ENCODE data around the gene CADPS. TPM values are rescaled to one million over a fixed set of nuclear protein-coding genes. Genes with fewer than 3 reads are reported as not detected.
A peak's percentile ranks its signal among the peaks of the same experiment; 100 is the strongest.

CADPS gene
- total and polyA plus RNA-seq, 2 experiments from 2014 or later = 2.8 to 8.1 TPM

DNA sequence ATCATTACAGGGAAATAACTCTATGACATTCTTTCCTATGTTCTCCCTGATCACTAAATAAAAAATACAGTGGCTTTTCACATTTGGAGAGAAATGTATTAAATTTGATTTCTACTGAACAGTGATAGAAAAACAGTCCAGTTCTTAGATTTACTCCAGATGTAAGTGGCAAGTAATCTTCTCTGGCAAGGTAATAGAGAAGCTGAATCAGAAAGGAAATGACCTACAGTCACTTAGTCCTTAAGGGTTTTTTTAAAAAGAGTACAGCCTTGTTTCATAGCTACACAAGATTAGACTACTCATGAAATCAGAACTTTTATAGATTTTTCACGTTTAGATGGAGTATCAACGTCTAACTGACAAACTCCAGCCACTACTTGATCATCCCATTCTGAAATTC lies 236.9 kb downstream of the CADPS start:
- Histone ChIP-seq H3K4me2 (no peak overlapping the region), H3K4me3 (no peak overlapping the region), H4K20me1 (ENCODE audit: insufficient read depth, poor library complexity, severe bottlenecking) (no peaks in the 10 kb centered on the region), H3K79me2 (no peaks in the 10 kb centered on the region), H3K27me3 (peaks cover 8% of the 10 kb centered on the region), H3K4me1 (ENCODE audit: insufficient read depth) (no peaks in the 10 kb centered on the region), H2AFZ (no peak overlapping the region), H3K36me3 (replicated peaks; ENCODE audit: insufficient read depth, low read depth) (no peaks in the 10 kb centered on the region), H3K9me2 (replicated peaks; ENCODE audit: insufficient read depth) (no peaks in the 10 kb centered on the region), H3K9me3 (ENCODE audit: low read depth) (no peaks in the 10 kb centered on the region), H3K27ac (no peak overlapping the region)
- TF ChIP-seq EZH2 (IDR thresholded peaks at IDR 0.05; ENCODE audit: borderline replicate concordance) = no peak
- no peak for TF ChIP-seq CTCF (IDR thresholded peaks at IDR 0.05; ENCODE audit: poor library complexity)
- WGBS (ENCODE audit: low lambda C conversion rate, missing lambda C conversion rate) = 57% methylated on average over 2 of the region's 2 CpGs
- DNase-seq (ENCODE audit: low spot score) = no peak

DNA sequence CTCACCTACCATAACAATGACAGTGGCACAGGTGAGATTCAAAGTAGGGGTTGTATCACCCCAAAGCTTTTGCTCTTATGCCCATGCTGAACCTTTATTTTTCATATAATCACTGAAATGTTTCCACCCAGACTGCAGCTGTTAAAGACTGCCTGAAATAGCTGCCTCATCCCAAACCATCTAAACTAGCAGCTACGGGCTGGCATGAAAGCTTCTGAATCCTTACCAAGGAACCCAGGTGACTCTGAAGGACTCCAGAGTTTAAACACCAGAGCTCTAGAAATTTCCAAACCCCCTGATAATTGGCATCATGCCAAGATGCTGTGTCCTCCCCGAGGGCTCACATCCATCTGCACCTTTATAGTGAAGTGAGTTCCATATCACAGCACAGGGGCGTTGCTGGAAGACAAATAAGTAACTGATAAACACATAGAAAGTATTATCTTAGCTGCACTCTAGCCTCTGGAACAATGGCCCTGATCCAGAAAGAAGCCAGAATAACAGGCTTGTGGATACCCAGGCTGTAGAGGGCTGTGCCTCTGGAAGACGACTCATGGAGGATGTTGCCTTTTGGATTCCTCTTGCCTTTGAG lies 238.9 kb downstream of the CADPS start:
- H3K4me2 ChIP-seq = no peak overlapping the region
- no peaks in the 10 kb centered on the region for H3K36me3 ChIP-seq (replicated peaks; ENCODE audit: insufficient read depth, low read depth)
- H4K20me1 ChIP-seq (ENCODE audit: insufficient read depth, poor library complexity, severe bottlenecking) = no peaks in the 10 kb centered on the region
- no peak overlapping the region for H3K27ac ChIP-seq
- DNase-seq (ENCODE audit: low spot score) = no peak
- no peaks in the 10 kb centered on the region for H3K79me2 ChIP-seq
- TF ChIP-seq EZH2phosphoT487 (IDR thresholded peaks at IDR 0.05; ENCODE audit: low read depth, severe bottlenecking, unreplicated experiment) (no peak), CTCF (IDR thresholded peaks at IDR 0.05; ENCODE audit: poor library complexity) (no peak), EZH2 (IDR thresholded peaks at IDR 0.05; ENCODE audit: borderline replicate concordance) (no peak)
- no peaks in the 10 kb centered on the region for H3K4me1 ChIP-seq (ENCODE audit: insufficient read depth)
- H3K27me3 ChIP-seq = peaks cover 10% of the 10 kb centered on the region
- H3K9me2 ChIP-seq (replicated peaks; ENCODE audit: insufficient read depth) = no peaks in the 10 kb centered on the region
- H2AFZ ChIP-seq = no peak overlapping the region
- no peak overlapping the region for H3K4me3 ChIP-seq
- WGBS (ENCODE audit: low lambda C conversion rate, missing lambda C conversion rate) = 78% methylated on average over 4 of the region's 4 CpGs
- H3K9me3 ChIP-seq (ENCODE audit: low read depth) = no peaks in the 10 kb centered on the region

DNA sequence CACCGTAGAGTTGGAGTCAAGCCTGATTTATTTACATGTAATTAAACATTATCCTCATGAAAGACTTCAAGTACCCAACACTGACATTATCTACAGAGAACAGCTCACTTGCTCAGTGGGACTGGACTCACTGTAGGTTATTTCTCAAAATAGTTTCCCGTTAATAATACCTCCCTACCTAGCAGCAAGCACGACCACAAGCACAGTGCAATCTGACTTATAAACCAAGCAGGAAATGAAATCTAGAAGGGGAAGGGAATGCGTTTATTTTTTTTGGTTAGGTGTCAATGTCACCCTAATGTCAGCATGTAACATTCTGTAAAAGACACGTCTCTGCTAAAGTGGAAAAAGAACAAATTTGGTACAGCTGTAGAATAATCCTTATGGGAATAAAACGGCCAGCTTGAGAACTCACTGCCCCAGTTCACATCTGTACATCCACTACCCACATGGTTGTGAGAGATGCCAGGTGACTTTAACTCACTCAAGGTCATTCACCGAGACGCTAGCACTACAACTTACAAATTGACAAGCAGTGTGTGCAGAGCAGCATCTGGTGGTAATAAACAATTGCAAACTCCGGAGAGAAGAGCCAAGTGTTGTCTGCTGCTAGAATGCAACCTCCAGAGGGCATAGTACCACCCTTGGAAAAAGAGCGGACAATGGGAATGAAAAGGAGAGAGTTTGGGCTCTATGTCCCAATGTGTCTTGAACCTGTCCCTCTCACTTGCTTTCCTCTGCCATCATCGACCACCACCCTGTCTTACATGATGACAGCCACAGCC lies 242.5 kb downstream of the CADPS start:
- peak; percentile 6 for DNase-seq (ENCODE audit: low spot score)
- H3K36me3 ChIP-seq (replicated peaks; ENCODE audit: insufficient read depth, low read depth) = no peaks in the 10 kb centered on the region
- H3K9me2 ChIP-seq (replicated peaks; ENCODE audit: insufficient read depth) = no peaks in the 10 kb centered on the region
- TF ChIP-seq EZH2 (IDR thresholded peaks at IDR 0.05; ENCODE audit: borderline replicate concordance) (no peak), CTCF (IDR thresholded peaks at IDR 0.05; ENCODE audit: poor library complexity) (peak; percentile 19)
- 59% methylated on average over 11 of the region's 11 CpGs for WGBS (ENCODE audit: low lambda C conversion rate, missing lambda C conversion rate)
- H2AFZ ChIP-seq = no peak overlapping the region
- H3K4me1 ChIP-seq (ENCODE audit: insufficient read depth) = no peaks in the 10 kb centered on the region
- no peak overlapping the region for H3K4me2 ChIP-seq
- no peaks in the 10 kb centered on the region for H3K9me3 ChIP-seq (ENCODE audit: low read depth)
- H4K20me1 ChIP-seq (ENCODE audit: insufficient read depth, poor library complexity, severe bottlenecking) = no peaks in the 10 kb centered on the region
- H3K4me3 ChIP-seq = no peak overlapping the region
- no peaks in the 10 kb centered on the region for H3K79me2 ChIP-seq
- no peak overlapping the region for H3K27ac ChIP-seq
- H3K27me3 ChIP-seq = peaks cover 10% of the 10 kb centered on the region

Data from hepatocyte (in vitro differentiated cells).